Measurements from ENCODE around the gene ARHGAP6. TPM values are rescaled to one million over a fixed set of nuclear protein-coding genes. Genes with fewer than 3 reads are reported as not detected.

ARHGAP6 gene
- total RNA-seq, 1 experiment from 2014 or later: 0.10 TPM

GRCh38 chrX:11450354-11450753, 215.4 kb downstream of the ARHGAP6 start:
- DNase-seq (ENCODE audit: low read depth, low spot score): no peak
- CTCF ChIA-PET: no interaction called here
- no peaks in the 10 kb centered on the region for H3K4me1 ChIP-seq (ENCODE audit: control insufficient read depth in 1 of 2, insufficient read depth in 2 of 2, low read length in 2 of 2)
- H3K79me2 ChIP-seq (ENCODE audit: insufficient read depth, low read length): no peaks in the 10 kb centered on the region
- H2AFZ ChIP-seq (ENCODE audit: low read depth, low read length, poor library complexity, severe bottlenecking): no peak overlapping the region
- POLR2A ChIA-PET: no interaction called here
- RAD21 ChIA-PET (ENCODE audit: low non-redundant PET in 1 of 2, low total read pairs in 2 of 2, uncharacterized antibody in 2 of 2, unreplicated experiment in 2 of 2): no interaction called here
- no peak for TF ChIP-seq ZNF274 (IDR thresholded peaks at IDR 0.05; ENCODE audit: low read depth, low read length)
- no peak for TF ChIP-seq YY1 (IDR thresholded peaks at IDR 0.05; ENCODE audit: extremely low read depth, insufficient replicate concordance, low read depth, low read length)
- TF ChIP-seq CEBPB (IDR thresholded peaks at IDR 0.05; ENCODE audit: low read depth): no peak
- no peak for TF ChIP-seq CBX3 (IDR thresholded peaks at IDR 0.05; ENCODE audit: low read depth)
- TF ChIP-seq ELF1 (IDR thresholded peaks at IDR 0.05; ENCODE audit: borderline replicate concordance, low read depth): no peak
- no peak for TF ChIP-seq ATF3 (IDR thresholded peaks at IDR 0.05)
- TF ChIP-seq SRF (IDR thresholded peaks at IDR 0.05; ENCODE audit: low read depth): no peak
- TF ChIP-seq POLR2AphosphoS5 (IDR thresholded peaks at IDR 0.05; ENCODE audit: low read depth, low read length): no peak
- no peak for TF ChIP-seq TCF7L2 (IDR thresholded peaks at IDR 0.05; ENCODE audit: borderline replicate concordance, extremely low read depth, insufficient read depth, insufficient read length)
- no peak for TF ChIP-seq SP1 (IDR thresholded peaks at IDR 0.05; ENCODE audit: low read depth)
- TF ChIP-seq MAX (IDR thresholded peaks at IDR 0.05): no peak
- TF ChIP-seq SIN3A (IDR thresholded peaks at IDR 0.05; ENCODE audit: low read depth): no peak
- no peaks in the 10 kb centered on the region for H3K9me3 ChIP-seq (ENCODE audit: control insufficient read depth in 1 of 2, insufficient read depth in 1 of 2, low read depth in 1 of 2, low read length in 2 of 2)
- ATAC-seq: no peak
- BruUV-seq (replicated peaks): no TSS peak
- H3K4me2 ChIP-seq (ENCODE audit: low read length): no peak overlapping the region
- no peaks in the 10 kb centered on the region for H4K20me1 ChIP-seq (ENCODE audit: insufficient read depth)
- no peak overlapping the region for H3K9ac ChIP-seq (ENCODE audit: low read length)
- no peak overlapping the region for H3K27ac ChIP-seq (ENCODE audit: low read depth, low read length)
- intact Hi-C loops (cut with micrococcal nuclease): no loop called here
- H3K36me3 ChIP-seq (ENCODE audit: control insufficient read depth in 1 of 2, insufficient read depth in 2 of 2, low read length in 2 of 2): no peaks in the 10 kb centered on the region
- H3K9me2 ChIP-seq (ENCODE audit: insufficient read depth): no peaks in the 10 kb centered on the region
- H3K4me3 ChIP-seq (replicated peaks in 1 of 2; ENCODE audit: low read depth in 1 of 2, low read length in 2 of 2): no peak overlapping the region
- H3K27me3 ChIP-seq (ENCODE audit: insufficient read depth, low read length): no peaks in the 10 kb centered on the region

GRCh38 chrX:11449613-11450012, 216.1 kb downstream of the ARHGAP6 start:
- H3K27me3 ChIP-seq (ENCODE audit: insufficient read depth, low read length): no peaks in the 10 kb centered on the region
- no peaks in the 10 kb centered on the region for H3K4me1 ChIP-seq (ENCODE audit: control insufficient read depth in 1 of 2, insufficient read depth in 2 of 2, low read length in 2 of 2)
- no peak overlapping the region for H2AFZ ChIP-seq (ENCODE audit: low read depth, low read length, poor library complexity, severe bottlenecking)
- BruUV-seq (replicated peaks): no TSS peak
- ATAC-seq (no peak), DNase-seq (ENCODE audit: low read depth, low spot score) (no peak)
- ChIA-PET POLR2A (no interaction called here), RAD21 (ENCODE audit: low non-redundant PET in 1 of 2, low total read pairs in 2 of 2, uncharacterized antibody in 2 of 2, unreplicated experiment in 2 of 2) (no interaction called here), CTCF (no interaction called here)
- no peaks in the 10 kb centered on the region for H3K9me2 ChIP-seq (ENCODE audit: insufficient read depth)
- TF ChIP-seq EGR1 (IDR thresholded peaks at IDR 0.05; ENCODE audit: low read depth) (no peak), EZH2phosphoT487 (IDR thresholded peaks at IDR 0.05; ENCODE audit: borderline replicate concordance) (no peak), JUND (IDR thresholded peaks at IDR 0.05) (no peak), POLR2AphosphoS5 (IDR thresholded peaks at IDR 0.05; ENCODE audit: low read depth, low read length) (no peak), MAX (IDR thresholded peaks at IDR 0.05) (no peak), ZFX (IDR thresholded peaks at IDR 0.05) (no peak), CTCF (IDR thresholded peaks at IDR 0.05 in 2 of 3, conservative IDR thresholded peaks at IDR 0.05 in 1 of 3; ENCODE audit: borderline replicate concordance in 1 of 3, insufficient read depth in 1 of 3, low read depth in 2 of 3, low read length in 2 of 3) (no peak), SIN3A (IDR thresholded peaks at IDR 0.05; ENCODE audit: low read depth) (no peak), ATF3 (IDR thresholded peaks at IDR 0.05) (no peak), YY1 (IDR thresholded peaks at IDR 0.05; ENCODE audit: extremely low read depth, insufficient replicate concordance, low read depth, low read length) (no peak), POLR2A (IDR thresholded peaks at IDR 0.05; ENCODE audit: borderline replicate concordance, extremely low read depth, insufficient read depth, insufficient read length) (no peak), FOSL1 (IDR thresholded peaks at IDR 0.05; ENCODE audit: low read depth) (no peak), EZH2 (IDR thresholded peaks at IDR 0.05) (no peak), SRF (IDR thresholded peaks at IDR 0.05; ENCODE audit: low read depth) (no peak), CBX3 (IDR thresholded peaks at IDR 0.05; ENCODE audit: low read depth) (no peak), ZNF274 (IDR thresholded peaks at IDR 0.05; ENCODE audit: low read depth, low read length) (no peak)
- no peak overlapping the region for H3K27ac ChIP-seq (ENCODE audit: low read depth, low read length)
- no peak overlapping the region for H3K4me3 ChIP-seq (replicated peaks in 1 of 2; ENCODE audit: low read depth in 1 of 2, low read length in 2 of 2)
- intact Hi-C loops (cut with micrococcal nuclease): no loop called here
- no peak overlapping the region for H3K4me2 ChIP-seq (ENCODE audit: low read length)
- H3K9me3 ChIP-seq (ENCODE audit: control insufficient read depth in 1 of 2, insufficient read depth in 1 of 2, low read depth in 1 of 2, low read length in 2 of 2): no peaks in the 10 kb centered on the region
- no peaks in the 10 kb centered on the region for H4K20me1 ChIP-seq (ENCODE audit: insufficient read depth)
- no peaks in the 10 kb centered on the region for H3K36me3 ChIP-seq (ENCODE audit: control insufficient read depth in 1 of 2, insufficient read depth in 2 of 2, low read length in 2 of 2)
- no peak overlapping the region for H3K9ac ChIP-seq (ENCODE audit: low read length)
- no peaks in the 10 kb centered on the region for H3K79me2 ChIP-seq (ENCODE audit: insufficient read depth, low read length)

All from HCT116 (cell line).